ENCODE data around the gene MRPS23. TPM values are rescaled to one million over a fixed set of nuclear protein-coding genes. Genes with fewer than 3 reads are reported as not detected.

The MRPS23 gene
- total RNA-seq, 4 donors from 2014 or later: 5.9 to 35.2 (median 16.8) TPM

GRCh38 chr17:57834146-57834741 lies 15.6 kb downstream of the MRPS23 start:
- H3K4me1 ChIP-seq: no peaks in the 10 kb centered on the region
- no peaks in the 10 kb centered on the region for H3K36me3 ChIP-seq
- intact Hi-C loops (cut with DNase I; ENCODE audit: low total_unique reads): loop anchor here (10.0 kb wide), 1 partner anchor 589 kb away; no protein-coding TSS in a partner anchor
- DNase-seq: no peak
- H3K4me3 ChIP-seq: no peak overlapping the region
- H3K27ac ChIP-seq: no peak overlapping the region
- H3K27me3 ChIP-seq: no peaks in the 10 kb centered on the region
- TF ChIP-seq POLR2A (IDR thresholded peaks at IDR 0.05): no peak
- TF ChIP-seq CTCF (IDR thresholded peaks at IDR 0.05): no peak
- H3K9me3 ChIP-seq: no peaks in the 10 kb centered on the region

GRCh38 chr17:57833179-57833939 lies 16.5 kb downstream of the MRPS23 start:
- H3K36me3 ChIP-seq: no peaks in the 10 kb centered on the region
- no peaks in the 10 kb centered on the region for H3K9me3 ChIP-seq
- peak overlapping the region; percentile 40 to 47 for H3K27ac ChIP-seq
- intact Hi-C loops (cut with DNase I; ENCODE audit: low total_unique reads): loop anchor here (10.0 kb wide), 1 partner anchor 589 kb away; no protein-coding TSS in a partner anchor
- peak; percentile 58 to 60 for DNase-seq
- TF ChIP-seq CTCF (IDR thresholded peaks at IDR 0.05): peak; percentile 76 to 89 (median 83)
- TF ChIP-seq POLR2A (IDR thresholded peaks at IDR 0.05): no peak
- H3K4me1 ChIP-seq: no peaks in the 10 kb centered on the region
- H3K27me3 ChIP-seq: no peaks in the 10 kb centered on the region
- H3K4me3 ChIP-seq: peak overlapping the region; percentile 22 to 42

- H3K9me3 ChIP-seq: no peaks in the 10 kb centered on the region
- peak overlapping the region; percentile 40 to 47 for H3K27ac ChIP-seq
- TF ChIP-seq CTCF (IDR thresholded peaks at IDR 0.05): no peak
- TF ChIP-seq POLR2A (IDR thresholded peaks at IDR 0.05): no peak
- peak overlapping the region; percentile 22 to 42 for H3K4me3 ChIP-seq
- intact Hi-C loops (cut with DNase I; ENCODE audit: low total_unique reads): loop anchor here (10.0 kb wide), 1 partner anchor 588 kb away; no protein-coding TSS in a partner anchor
- H3K27me3 ChIP-seq: no peaks in the 10 kb centered on the region
- DNase-seq: no peak
- H3K4me1 ChIP-seq: no peaks in the 10 kb centered on the region
- H3K36me3 ChIP-seq: no peaks in the 10 kb centered on the region
Measured at GRCh38 chr17:57832314-57833178, 17.3 kb downstream of the MRPS23 start.

- Histone ChIP-seq H3K4me3 (no peak overlapping the region), H3K27ac (no peak overlapping the region), H3K36me3 (no peaks in the 10 kb centered on the region), H3K4me1 (no peaks in the 10 kb centered on the region), H3K27me3 (no peaks in the 10 kb centered on the region), H3K9me3 (no peaks in the 10 kb centered on the region)
- DNase-seq: no peak
- no peak for TF ChIP-seq CTCF (IDR thresholded peaks at IDR 0.05)
- no peak for TF ChIP-seq POLR2A (IDR thresholded peaks at IDR 0.05)
- intact Hi-C loops (cut with DNase I; ENCODE audit: low total_unique reads): loop anchor here (10.0 kb wide), 1 partner anchor 586 kb away; no protein-coding TSS in a partner anchor
Measured at GRCh38 chr17:57830880-57831279, 19.0 kb downstream of the MRPS23 start.
